CD4-positive, alpha-beta T cell (primary cell): Measurements from ENCODE around the gene TIGD6. TPM values are rescaled to one million over a fixed set of nuclear protein-coding genes. Genes with fewer than 3 reads are reported as not detected.

Source experiments
- ATAC-seq: fragments of 200-7000 bp; cut with Tn5 transposase; one replicate; pipeline ENCODE4 v1.10.0; 2022; ENCODE audit warnings: mild to moderate bottlenecking; ENCODE audit not compliant: poor library complexity
- CTCF ChIA-PET: fragments of 350-600 bp; sonication (Branson Sonifier 250); formaldehyde crosslinking; loops from one replicate; lab custom pipeline; 2021; ENCODE audit warnings: antibody characterized with exemption, inconsistent platforms; lab: Charles Lee
- POLR2A ChIA-PET: fragments of 350-600 bp; sonication (Branson Sonifier 250); formaldehyde crosslinking; loops from one replicate; lab custom pipeline; 2021; ENCODE audit warnings: antibody characterized with exemption, inconsistent platforms; lab: Charles Lee
- DNase-seq, 14 experiments: peaks; one replicate each; pipeline ENCODE4 v3.0.0-alpha.2; 2013 to 2020; ENCODE audit warnings: mixed read lengths in 2 of 14
- H3K27ac ChIP-seq, 2 donors: one replicate each; pipeline versions ENCODE4 v1.5.1 to v1.7.0; 2013; ENCODE audit warnings: low read length in 2 of 2, low read depth in 1 of 2, mild to moderate bottlenecking in 1 of 2
- H3K27me3 ChIP-seq, 2 experiments: 1 replicate in 1 of 2; 2 replicates in 1 of 2; pipeline versions ENCODE4 v1.6.1 to v1.7.0; 2013; ENCODE audit warnings: low read length in 2 of 2, control low read depth in 1 of 2, mild to moderate bottlenecking in 1 of 2, moderate library complexity in 1 of 2; ENCODE audit not compliant: insufficient read depth in 2 of 2, control insufficient read depth in 1 of 2
- H3K36me3 ChIP-seq: one replicate; pipeline ENCODE4 v1.6.1; 2013; ENCODE audit warnings: low read length, control low read depth; ENCODE audit not compliant: insufficient read depth
- H3K4me1 ChIP-seq: one replicate; pipeline ENCODE4 v1.6.1; 2013; ENCODE audit warnings: low read length, control low read depth; ENCODE audit not compliant: insufficient read depth
- H3K4me3 ChIP-seq: one replicate; pipeline ENCODE4 v1.5.1; 2013; ENCODE audit warnings: mild to moderate bottlenecking, low read length, moderate library complexity
- H3K9me3 ChIP-seq, 2 experiments: 1 replicate in 1 of 2; 2 replicates in 1 of 2; pipeline versions ENCODE4 v1.6.1 to v1.7.0; 2013; ENCODE audit warnings: low read length in 2 of 2, mild to moderate bottlenecking in 2 of 2, control low read depth in 1 of 2, moderate library complexity in 1 of 2; ENCODE audit not compliant: control insufficient read depth in 1 of 2, insufficient read depth in 1 of 2
- H3K27ac Mint-ChIP-seq: one replicate; pipeline ENCODE4 v1.8.0; 2020; ENCODE audit warnings: mixed read lengths
- H3K27me3 Mint-ChIP-seq: one replicate; pipeline ENCODE4 v1.8.0; 2021; ENCODE audit warnings: mixed read lengths
- H3K36me3 Mint-ChIP-seq: one replicate; pipeline ENCODE4 v1.8.0; 2021; ENCODE audit warnings: low read depth, mixed read lengths
- H3K4me1 Mint-ChIP-seq: one replicate; pipeline ENCODE4 v1.8.0; 2021; ENCODE audit warnings: low read depth, mixed read lengths
- H3K4me3 Mint-ChIP-seq: one replicate; pipeline ENCODE4 v1.8.0; 2020; ENCODE audit warnings: mild to moderate bottlenecking, mixed read lengths
- H3K9me3 Mint-ChIP-seq: one replicate; pipeline ENCODE4 v1.8.0; 2020; ENCODE audit warnings: mixed read lengths
- CTCF ChIP-seq: fragments of 200-600 bp; IDR thresholded peaks from one replicate; pipeline ENCODE4 v1.8.0; 2022; ENCODE audit warnings: antibody characterized with exemption, mild to moderate bottlenecking
- intact Hi-C, 2 experiments: fragments of 100-400 bp; cut with DNase I in 1 of 2; cut with micrococcal nuclease in 1 of 2; formaldehyde crosslinking; loops; one replicate each; pipeline versions ENCODE4 v1.15.1 to v1.9.0; 2023 to 2025; cut with DNase I, micrococcal nuclease
- total RNA-seq, 174 experiments: library from RNA in 2 of 174; stranded (reverse) in 2 of 174; gene quantifications; one replicate each; pipeline ENCODE4 v1.2.3 and lab custom pipeline; 2021 to 2026

TIGD6 gene
- total RNA-seq, 2 experiments from 2014 or later: 1.0 to 1.4 TPM

- no peak for ATAC-seq
- H3K27ac Mint-ChIP-seq: no peak overlapping the region
Observed at GRCh38 chr5:150026682-150027172, 26.3 kb upstream of the TIGD6 start.

GRCh38 chr5:150024346-150024984, 24.0 kb upstream of the TIGD6 start:
- DNase-seq: no peak
- Histone ChIP-seq H3K4me3 (no peak overlapping the region), H3K27ac (no peak overlapping the region), H3K36me3 (peaks cover 85% of the 10 kb centered on the region), H3K9me3 (no peaks in the 10 kb centered on the region), H3K4me1 (no peaks in the 10 kb centered on the region), H3K27me3 (no peaks in the 10 kb centered on the region)
- CTCF ChIA-PET: no interaction called here
- Mint-ChIP-seq H3K4me1 (no peaks in the 10 kb centered on the region), H3K27me3 (no peaks in the 10 kb centered on the region), H3K9me3 (no peaks in the 10 kb centered on the region), H3K27ac (no peak overlapping the region), H3K36me3 (peaks cover 99% of the 10 kb centered on the region), H3K4me3 (no peak overlapping the region)
- POLR2A ChIA-PET: no interaction called here
- ATAC-seq: no peak
- intact Hi-C loops: no loop called here
- no peak for TF ChIP-seq CTCF

More at GRCh38 chr5:150026682-150027172, 26.3 kb upstream of the TIGD6 start:
- Histone ChIP-seq H3K27me3 (no peaks in the 10 kb centered on the region), H3K36me3 (peaks cover 84% of the 10 kb centered on the region), H3K9me3 (no peaks in the 10 kb centered on the region), H3K27ac (no peak overlapping the region), H3K4me1 (no peaks in the 10 kb centered on the region), H3K4me3 (no peak overlapping the region)
- H3K9me3 Mint-ChIP-seq: no peaks in the 10 kb centered on the region
- ChIA-PET CTCF (no interaction called here), POLR2A (no interaction called here)
- no peaks in the 10 kb centered on the region for H3K27me3 Mint-ChIP-seq
- H3K4me1 Mint-ChIP-seq: no peaks in the 10 kb centered on the region
- DNase-seq: no peak
- intact Hi-C loops: no loop called here
- peaks cover 96% of the 10 kb centered on the region for H3K36me3 Mint-ChIP-seq
- TF ChIP-seq CTCF: no peak
- no peak overlapping the region for H3K4me3 Mint-ChIP-seq

- peaks cover 94% of the 10 kb centered on the region for H3K36me3 ChIP-seq
- no peak overlapping the region for H3K27ac ChIP-seq
- POLR2A ChIA-PET: no interaction called here
- CTCF ChIA-PET: no interaction called here
- Mint-ChIP-seq H3K27me3 (no peaks in the 10 kb centered on the region), H3K27ac (no peak overlapping the region), H3K4me3 (no peak overlapping the region), H3K9me3 (no peaks in the 10 kb centered on the region), H3K4me1 (no peaks in the 10 kb centered on the region), H3K36me3 (peaks cover 100% of the 10 kb centered on the region)
- intact Hi-C loops: no loop called here
- no peaks in the 10 kb centered on the region for H3K9me3 ChIP-seq
- no peak for TF ChIP-seq CTCF
- ATAC-seq: no peak
- DNase-seq: no peak
- no peaks in the 10 kb centered on the region for H3K4me1 ChIP-seq
- no peak overlapping the region for H3K4me3 ChIP-seq
- H3K27me3 ChIP-seq: no peaks in the 10 kb centered on the region
Observed at GRCh38 chr5:150023136-150023535, 22.7 kb upstream of the TIGD6 start.
